Measurements from ENCODE around the gene LTBP3. TPM values are rescaled to one million over a fixed set of nuclear protein-coding genes. Genes with fewer than 3 reads are reported as not detected.

LTBP3 gene
- total and polyA plus RNA-seq, 2 of the 13 experiments (the other 11 are each of a cell fraction or from before 2014, with no cell fraction given) = 12.2 to 68.1 TPM

DNA sequence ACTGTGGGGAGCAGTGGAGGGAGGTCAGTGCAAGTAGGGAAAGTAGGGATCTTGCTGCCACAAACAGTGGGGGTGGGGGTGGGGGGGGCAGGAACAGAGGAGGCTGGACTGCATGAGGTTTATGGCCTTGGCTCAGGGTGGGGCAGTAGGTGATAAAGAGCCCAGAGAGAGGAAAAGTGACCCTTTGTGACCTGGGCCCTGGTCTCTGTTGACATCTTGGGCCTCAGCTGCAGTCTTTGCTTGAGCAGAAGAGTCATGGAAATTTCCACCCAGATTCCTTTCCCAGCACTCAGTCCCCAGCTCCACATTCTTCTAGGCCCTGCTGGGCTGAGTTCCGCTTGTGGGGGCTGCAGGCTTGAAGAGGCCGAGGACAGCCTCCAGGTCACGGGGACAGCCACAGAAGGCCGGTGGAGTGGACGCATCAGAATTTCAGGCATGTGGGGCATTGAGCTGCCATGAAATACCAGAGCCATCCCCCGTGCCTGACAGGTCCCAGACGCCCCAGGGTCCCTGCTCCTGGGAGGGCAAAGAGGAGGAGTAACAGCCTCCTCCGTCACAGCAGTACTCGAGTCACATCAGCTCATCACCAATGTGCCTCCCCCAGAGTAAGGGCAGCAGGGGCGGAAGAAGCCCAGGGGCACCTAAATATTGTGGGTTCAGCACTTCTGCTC is 69.0 kb downstream of the LTBP3 start (continued):
- TF ChIP-seq ZNF850 (CRISPR knock-in tag; conservative IDR thresholded peaks at IDR 0.05) (no peak), ZNF598 (CRISPR knock-in tag; IDR thresholded peaks at IDR 0.05; ENCODE audit: borderline replicate concordance) (no peak), SMAD1 (CRISPR knock-in tag; IDR thresholded peaks at IDR 0.05; ENCODE audit: borderline replicate concordance, low read depth) (no peak), KDM1A (CRISPR knock-in tag; IDR thresholded peaks at IDR 0.05) (no peak), PRMT3 (CRISPR knock-in tag; IDR thresholded peaks at IDR 0.05; ENCODE audit: borderline replicate concordance, low read depth) (no peak), ZNF264 (CRISPR knock-in tag; IDR thresholded peaks at IDR 0.05) (no peak), TEAD3 (CRISPR knock-in tag; optimal IDR thresholded peaks at IDR 0.05; ENCODE audit: borderline replicate concordance) (peak; percentile 79), ZNF773 (CRISPR knock-in tag; IDR thresholded peaks at IDR 0.05; ENCODE audit: borderline replicate concordance) (no peak), AGO2 (optimal IDR thresholded peaks at IDR 0.05; ENCODE audit: low read depth, low read length) (no peak), ZNF136 (CRISPR knock-in tag; IDR thresholded peaks at IDR 0.05; ENCODE audit: low read depth) (no peak), RBAK (CRISPR knock-in tag; IDR thresholded peaks at IDR 0.05) (no peak), ZSCAN30 (CRISPR knock-in tag; IDR thresholded peaks at IDR 0.05) (no peak), JUNB (CRISPR knock-in tag; IDR thresholded peaks at IDR 0.05; ENCODE audit: borderline replicate concordance) (no peak), RFXAP (CRISPR knock-in tag; IDR thresholded peaks at IDR 0.05; ENCODE audit: borderline replicate concordance) (peak; percentile 17; the same call in 1 of the 2 replicates), ATF7 (IDR thresholded peaks at IDR 0.05) (no peak), ATF7 (CRISPR knock-in tag; IDR thresholded peaks at IDR 0.05) (no peak), YEATS4 (CRISPR knock-in tag; IDR thresholded peaks at IDR 0.05; ENCODE audit: borderline replicate concordance) (no peak), RXRA (CRISPR knock-in tag; IDR thresholded peaks at IDR 0.05) (peak; percentile 75; the same call in 1 of the 2 replicates), SNRNP70 (IDR thresholded peaks at IDR 0.05; ENCODE audit: low read depth, low read length) (no peak), ARNTL (CRISPR knock-in tag; IDR thresholded peaks at IDR 0.05) (0 out of 2 replicates have a peak, but pooled peaks have one; percentile 22), TSC22D2 (CRISPR knock-in tag; IDR thresholded peaks at IDR 0.05; ENCODE audit: borderline replicate concordance) (no peak), CC2D1A (CRISPR knock-in tag; IDR thresholded peaks at IDR 0.05) (no peak)
- TF ChIP-seq, protein P1, sequence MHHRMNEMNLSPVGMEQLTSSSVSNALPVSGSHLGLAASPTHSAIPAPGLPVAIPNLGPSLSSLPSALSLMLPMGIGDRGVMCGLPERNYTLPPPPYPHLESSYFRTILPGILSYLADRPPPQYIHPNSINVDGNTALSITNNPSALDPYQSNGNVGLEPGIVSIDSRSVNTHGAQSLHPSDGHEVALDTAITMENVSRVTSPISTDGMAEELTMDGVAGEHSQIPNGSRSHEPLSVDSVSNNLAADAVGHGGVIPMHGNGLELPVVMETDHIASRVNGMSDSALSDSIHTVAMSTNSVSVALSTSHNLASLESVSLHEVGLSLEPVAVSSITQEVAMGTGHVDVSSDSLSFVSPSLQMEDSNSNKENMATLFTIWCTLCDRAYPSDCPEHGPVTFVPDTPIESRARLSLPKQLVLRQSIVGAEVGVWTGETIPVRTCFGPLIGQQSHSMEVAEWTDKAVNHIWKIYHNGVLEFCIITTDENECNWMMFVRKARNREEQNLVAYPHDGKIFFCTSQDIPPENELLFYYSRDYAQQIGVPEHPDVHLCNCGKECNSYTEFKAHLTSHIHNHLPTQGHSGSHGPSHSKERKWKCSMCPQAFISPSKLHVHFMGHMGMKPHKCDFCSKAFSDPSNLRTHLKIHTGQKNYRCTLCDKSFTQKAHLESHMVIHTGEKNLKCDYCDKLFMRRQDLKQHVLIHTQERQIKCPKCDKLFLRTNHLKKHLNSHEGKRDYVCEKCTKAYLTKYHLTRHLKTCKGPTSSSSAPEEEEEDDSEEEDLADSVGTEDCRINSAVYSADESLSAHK (CRISPR knock-in tag; IDR thresholded peaks at IDR 0.05; ENCODE audit: borderline replicate concordance) = no peak
- TF ChIP-seq, protein P2, sequence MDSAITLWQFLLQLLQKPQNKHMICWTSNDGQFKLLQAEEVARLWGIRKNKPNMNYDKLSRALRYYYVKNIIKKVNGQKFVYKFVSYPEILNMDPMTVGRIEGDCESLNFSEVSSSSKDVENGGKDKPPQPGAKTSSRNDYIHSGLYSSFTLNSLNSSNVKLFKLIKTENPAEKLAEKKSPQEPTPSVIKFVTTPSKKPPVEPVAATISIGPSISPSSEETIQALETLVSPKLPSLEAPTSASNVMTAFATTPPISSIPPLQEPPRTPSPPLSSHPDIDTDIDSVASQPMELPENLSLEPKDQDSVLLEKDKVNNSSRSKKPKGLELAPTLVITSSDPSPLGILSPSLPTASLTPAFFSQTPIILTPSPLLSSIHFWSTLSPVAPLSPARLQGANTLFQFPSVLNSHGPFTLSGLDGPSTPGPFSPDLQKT (CRISPR knock-in tag; IDR thresholded peaks at IDR 0.05; ENCODE audit: borderline replicate concordance) = no peak
- TF ChIP-seq, protein P3, sequence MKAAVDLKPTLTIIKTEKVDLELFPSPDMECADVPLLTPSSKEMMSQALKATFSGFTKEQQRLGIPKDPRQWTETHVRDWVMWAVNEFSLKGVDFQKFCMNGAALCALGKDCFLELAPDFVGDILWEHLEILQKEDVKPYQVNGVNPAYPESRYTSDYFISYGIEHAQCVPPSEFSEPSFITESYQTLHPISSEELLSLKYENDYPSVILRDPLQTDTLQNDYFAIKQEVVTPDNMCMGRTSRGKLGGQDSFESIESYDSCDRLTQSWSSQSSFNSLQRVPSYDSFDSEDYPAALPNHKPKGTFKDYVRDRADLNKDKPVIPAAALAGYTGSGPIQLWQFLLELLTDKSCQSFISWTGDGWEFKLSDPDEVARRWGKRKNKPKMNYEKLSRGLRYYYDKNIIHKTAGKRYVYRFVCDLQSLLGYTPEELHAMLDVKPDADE (CRISPR knock-in tag; IDR thresholded peaks at IDR 0.05) = no peak
- TF ChIP-seq, protein P4, sequence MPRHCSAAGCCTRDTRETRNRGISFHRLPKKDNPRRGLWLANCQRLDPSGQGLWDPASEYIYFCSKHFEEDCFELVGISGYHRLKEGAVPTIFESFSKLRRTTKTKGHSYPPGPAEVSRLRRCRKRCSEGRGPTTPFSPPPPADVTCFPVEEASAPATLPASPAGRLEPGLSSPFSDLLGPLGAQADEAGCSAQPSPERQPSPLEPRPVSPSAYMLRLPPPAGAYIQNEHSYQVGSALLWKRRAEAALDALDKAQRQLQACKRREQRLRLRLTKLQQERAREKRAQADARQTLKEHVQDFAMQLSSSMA (CRISPR knock-in tag; IDR thresholded peaks at IDR 0.05) = no peak
